Breast epithelium (tissue), 3 donors: ENCODE results near the gene KIAA1549.

Experiments used
- CTCF ChIP-seq, 3 donors: fragments of 450-650 bp; IDR thresholded peaks; one replicate each; pipeline ENCODE4 v1.5.1; 2016 to 2017; ENCODE audit warnings: antibody characterized with exemption in 3 of 3, mild to moderate bottlenecking in 3 of 3, moderate library complexity in 3 of 3
- POLR2A ChIP-seq: fragments of 450-650 bp; IDR thresholded peaks from one replicate; pipeline ENCODE4 v1.6.1; 2016; ENCODE audit warnings: antibody characterized with exemption, mild to moderate bottlenecking, moderate library complexity
- POLR2AphosphoS5 ChIP-seq, 3 donors: sonication (generic); formaldehyde crosslinking; IDR thresholded peaks; one replicate each; pipeline ENCODE4 v1.6.1; 2017; ENCODE audit warnings: antibody characterized with exemption in 3 of 3

GRCh38 chr7:138948403-138948802 is 32.8 kb downstream of the KIAA1549 start:
- TF ChIP-seq POLR2AphosphoS5 (IDR thresholded peaks at IDR 0.05) (no peak), POLR2A (no peak), CTCF (IDR thresholded peaks at IDR 0.05) (no peak)
